Hepatocyte (in vitro differentiated cells): Measurements from ENCODE around the gene WHRN. TPM values are rescaled to one million over a fixed set of nuclear protein-coding genes. Genes with fewer than 3 reads are reported as not detected.

ENCODE experiments used
- DNase-seq: peaks from one replicate; pipeline ENCODE4 v3.0.0-alpha.2; 2016; ENCODE audit warnings: low spot score
- H2AFZ ChIP-seq: fragments of 200-600 bp; sonication (generic); 2 replicates; pipeline ENCODE4 v1.6.0; 2016; ENCODE audit warnings: antibody characterized with exemption, mild to moderate bottlenecking
- H3K27ac ChIP-seq: fragments of 200-600 bp; sonication (generic); 2 replicates; pipeline ENCODE4 v1.5.1; 2016; ENCODE audit warnings: mild to moderate bottlenecking
- H3K27me3 ChIP-seq: fragments of 200-600 bp; sonication (generic); 2 replicates; pipeline ENCODE4 v1.6.1; 2016
- H3K36me3 ChIP-seq: fragments of 200-600 bp; sonication (generic); replicated peaks from 2 replicates; pipeline ENCODE4 v1.5.1; 2016; ENCODE audit warnings: low read depth; ENCODE audit not compliant: insufficient read depth
- H3K4me1 ChIP-seq: fragments of 200-600 bp; sonication (generic); 2 replicates; pipeline ENCODE4 v1.5.1; 2016; ENCODE audit warnings: mild to moderate bottlenecking, moderate library complexity; ENCODE audit not compliant: insufficient read depth
- H3K4me2 ChIP-seq: fragments of 200-600 bp; sonication (generic); 2 replicates; pipeline ENCODE4 v1.6.0; 2016
- H3K4me3 ChIP-seq: fragments of 200-600 bp; sonication (generic); 2 replicates; pipeline ENCODE4 v1.5.1; 2016; ENCODE audit warnings: mild to moderate bottlenecking
- H3K79me2 ChIP-seq: fragments of 200-600 bp; sonication (generic); 2 replicates; pipeline ENCODE4 v1.6.0; 2017; ENCODE audit warnings: mild to moderate bottlenecking
- H3K9me2 ChIP-seq: fragments of 200-600 bp; sonication (generic); replicated peaks from 2 replicates; pipeline ENCODE4 v1.6.0; 2017; ENCODE audit warnings: mild to moderate bottlenecking; ENCODE audit not compliant: insufficient read depth
- H3K9me3 ChIP-seq: fragments of 200-600 bp; sonication (generic); 2 replicates; pipeline ENCODE4 v1.5.1; 2016; ENCODE audit warnings: low read depth, mild to moderate bottlenecking
- H4K20me1 ChIP-seq: fragments of 200-600 bp; sonication (generic); 2 replicates; pipeline ENCODE4 v1.6.0; 2016; ENCODE audit warnings: mild to moderate bottlenecking; ENCODE audit not compliant: insufficient read depth, poor library complexity, severe bottlenecking
- EZH2 ChIP-seq: fragments of 200-600 bp; sonication (generic); IDR thresholded peaks from 2 replicates; pipeline ENCODE4 v1.6.1; 2016; ENCODE audit warnings: antibody characterized with exemption, mild to moderate bottlenecking, borderline replicate concordance
- EZH2phosphoT487 ChIP-seq: fragments of 200-600 bp; sonication (generic); IDR thresholded peaks from one replicate; pipeline ENCODE4 v1.6.1; 2018; ENCODE audit warnings: antibody characterized with exemption, mild to moderate bottlenecking, low read depth, moderate library complexity; ENCODE audit not compliant: unreplicated experiment, severe bottlenecking
- WGBS: methylation state at CpG from one replicate; pipeline ENCODE4 v1.1.6; 2016; ENCODE audit warnings: low lambda C conversion rate; ENCODE audit errors: missing lambda C conversion rate; 5-methylcytosine and 5-hydroxymethylcytosine counted together
- polyA plus RNA-seq: library from polyadenylated mRNA; unstranded; fragments of >200 nt; fragmentation: Nextera tagmentation; extraction: Ambion mirVana; gene quantifications from 2 replicates; pipeline ENCODE4 v1.2.1, GENCODE V29; 2016
- total RNA-seq: library from RNA; depleted of rRNA; stranded (reverse); fragments of >200 nt; gene quantifications from 2 replicates; pipeline ENCODE4 v1.2.3, GENCODE V29; 2014
- TF ChIP-seq, protein P1 (sequence below): fragments of 200-600 bp; sonication (generic); IDR thresholded peaks from 2 replicates; pipeline ENCODE4 v1.5.1; 2016; ENCODE audit warnings: antibody characterized with exemption, mild to moderate bottlenecking; ENCODE audit not compliant: poor library complexity

Gene WHRN
- total and polyA plus RNA-seq, 2 experiments from 2014 or later = 3.2 to 6.6 TPM

DNA sequence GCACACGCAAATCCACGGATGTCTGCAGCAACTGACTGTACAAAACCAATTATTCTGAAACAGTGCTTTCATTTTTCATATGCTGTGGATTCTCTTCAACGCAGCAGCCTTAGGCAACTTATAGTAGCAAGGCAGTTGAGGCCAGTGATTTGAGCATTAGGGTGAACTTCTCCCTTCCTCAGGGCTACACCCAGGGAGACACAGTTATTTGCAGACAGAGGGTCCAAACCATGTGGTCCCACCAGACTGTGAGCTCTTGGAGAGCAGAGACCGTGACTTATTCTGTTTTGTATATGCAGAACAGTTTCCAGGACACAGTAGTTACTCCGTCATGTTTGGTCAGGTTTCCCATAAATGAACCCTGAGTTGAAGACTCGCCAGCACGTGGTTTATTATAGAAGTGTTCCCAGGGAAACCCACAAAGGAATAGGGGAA lies 19.0 kb upstream of the WHRN start:
- Histone ChIP-seq H3K79me2 (no peaks in the 10 kb centered on the region), H3K27ac (no peak overlapping the region), H3K4me2 (no peak overlapping the region), H2AFZ (no peak overlapping the region), H3K9me3 (no peaks in the 10 kb centered on the region), H3K4me1 (no peaks in the 10 kb centered on the region), H3K4me3 (no peak overlapping the region), H4K20me1 (no peaks in the 10 kb centered on the region), H3K9me2 (no peaks in the 10 kb centered on the region), H3K27me3 (peaks cover 9% of the 10 kb centered on the region), H3K36me3 (no peaks in the 10 kb centered on the region)
- 77% methylated on average over 7 of the region's 7 CpGs for WGBS
- TF ChIP-seq EZH2phosphoT487 = no peak
- TF ChIP-seq EZH2 = no peak
- TF ChIP-seq, protein P1, sequence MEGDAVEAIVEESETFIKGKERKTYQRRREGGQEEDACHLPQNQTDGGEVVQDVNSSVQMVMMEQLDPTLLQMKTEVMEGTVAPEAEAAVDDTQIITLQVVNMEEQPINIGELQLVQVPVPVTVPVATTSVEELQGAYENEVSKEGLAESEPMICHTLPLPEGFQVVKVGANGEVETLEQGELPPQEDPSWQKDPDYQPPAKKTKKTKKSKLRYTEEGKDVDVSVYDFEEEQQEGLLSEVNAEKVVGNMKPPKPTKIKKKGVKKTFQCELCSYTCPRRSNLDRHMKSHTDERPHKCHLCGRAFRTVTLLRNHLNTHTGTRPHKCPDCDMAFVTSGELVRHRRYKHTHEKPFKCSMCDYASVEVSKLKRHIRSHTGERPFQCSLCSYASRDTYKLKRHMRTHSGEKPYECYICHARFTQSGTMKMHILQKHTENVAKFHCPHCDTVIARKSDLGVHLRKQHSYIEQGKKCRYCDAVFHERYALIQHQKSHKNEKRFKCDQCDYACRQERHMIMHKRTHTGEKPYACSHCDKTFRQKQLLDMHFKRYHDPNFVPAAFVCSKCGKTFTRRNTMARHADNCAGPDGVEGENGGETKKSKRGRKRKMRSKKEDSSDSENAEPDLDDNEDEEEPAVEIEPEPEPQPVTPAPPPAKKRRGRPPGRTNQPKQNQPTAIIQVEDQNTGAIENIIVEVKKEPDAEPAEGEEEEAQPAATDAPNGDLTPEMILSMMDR = no peak
- DNase-seq = no peak

DNA sequence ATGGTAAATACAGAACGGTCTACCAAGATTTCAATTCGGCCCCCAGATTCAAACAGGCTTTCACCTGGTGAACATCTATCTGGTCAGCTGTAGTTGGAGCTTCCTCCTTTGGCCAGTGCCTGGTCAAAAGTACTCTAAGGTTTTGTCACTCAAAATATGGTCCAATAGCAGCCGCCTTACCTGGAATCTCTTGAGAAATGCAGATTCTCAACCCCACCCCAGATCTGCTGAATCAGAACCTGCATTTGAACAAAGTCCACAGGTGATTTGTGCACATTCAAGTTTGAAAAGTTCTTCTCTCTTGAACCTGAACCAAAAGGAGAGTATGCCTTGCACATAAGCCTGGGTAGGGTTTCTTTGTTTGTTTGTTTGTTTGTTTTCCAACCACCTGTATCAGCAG lies 17.6 kb upstream of the WHRN start:
- H3K4me1 ChIP-seq = no peaks in the 10 kb centered on the region
- H3K4me3 ChIP-seq = no peak overlapping the region
- H3K79me2 ChIP-seq = no peaks in the 10 kb centered on the region
- H3K9me3 ChIP-seq = no peaks in the 10 kb centered on the region
- H3K36me3 ChIP-seq = no peaks in the 10 kb centered on the region
- H2AFZ ChIP-seq = no peak overlapping the region
- H3K4me2 ChIP-seq = no peak overlapping the region
- H4K20me1 ChIP-seq = no peaks in the 10 kb centered on the region
- no peak overlapping the region for H3K27ac ChIP-seq
- WGBS = 90% methylated on average over 3 of the region's 3 CpGs
- H3K9me2 ChIP-seq = no peaks in the 10 kb centered on the region
- H3K27me3 ChIP-seq = peaks cover 9% of the 10 kb centered on the region
- no peak for TF ChIP-seq EZH2
- TF ChIP-seq, protein P1 = no peak
- no peak for TF ChIP-seq EZH2phosphoT487
- no peak for DNase-seq

DNA sequence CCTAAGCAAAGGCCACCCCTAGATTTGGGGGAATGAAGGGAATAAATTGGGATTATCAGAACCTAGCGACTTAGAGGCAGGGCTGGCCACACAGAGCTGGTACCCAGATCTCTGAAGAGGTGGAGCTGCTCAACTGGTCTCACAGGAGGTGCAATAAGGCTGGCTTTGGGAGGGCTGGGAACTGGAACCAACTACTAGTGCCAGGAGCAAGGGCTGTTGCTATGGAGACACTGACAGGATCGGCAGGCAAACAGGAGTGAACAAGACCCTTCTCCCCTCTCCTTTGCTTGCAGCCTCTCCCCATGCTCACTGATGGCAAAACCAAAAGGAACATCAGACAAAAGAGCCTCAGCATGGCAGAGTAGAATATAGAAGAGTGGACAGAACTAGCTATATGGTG lies 17.0 kb upstream of the WHRN start:
- Histone ChIP-seq H3K9me2 (no peaks in the 10 kb centered on the region), H3K9me3 (no peaks in the 10 kb centered on the region), H3K4me2 (no peak overlapping the region), H4K20me1 (no peaks in the 10 kb centered on the region), H3K27me3 (peaks cover 12% of the 10 kb centered on the region), H3K36me3 (no peaks in the 10 kb centered on the region), H3K79me2 (no peaks in the 10 kb centered on the region), H2AFZ (no peak overlapping the region), H3K4me3 (no peak overlapping the region), H3K27ac (no peak overlapping the region), H3K4me1 (no peaks in the 10 kb centered on the region)
- TF ChIP-seq EZH2phosphoT487 (no peak), EZH2 (no peak)
- TF ChIP-seq, protein P1 = no peak
- DNase-seq = no peak
- WGBS = 67% methylated on average over 2 of the region's 2 CpGs

DNA sequence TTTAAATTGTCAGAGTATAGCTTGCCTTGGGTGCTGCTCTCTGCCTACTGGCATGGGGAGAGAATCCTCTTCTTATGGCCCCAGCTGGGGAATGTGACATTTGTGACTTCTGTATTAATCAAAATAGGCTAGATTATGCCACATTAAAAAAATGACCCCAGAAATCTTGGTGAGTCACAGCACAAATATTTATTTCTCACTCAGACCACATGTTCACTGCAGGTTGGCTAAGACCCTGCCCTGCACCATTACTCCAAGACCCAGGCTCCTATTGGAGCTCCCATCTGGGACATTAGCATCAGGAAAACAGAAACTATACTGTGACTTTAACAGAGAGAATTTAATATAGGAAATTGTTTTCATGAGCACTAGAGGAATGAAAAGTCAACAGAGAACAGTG lies 16.6 kb upstream of the WHRN start:
- no peaks in the 10 kb centered on the region for H3K36me3 ChIP-seq
- no peaks in the 10 kb centered on the region for H3K9me2 ChIP-seq
- no peaks in the 10 kb centered on the region for H3K79me2 ChIP-seq
- peaks cover 14% of the 10 kb centered on the region for H3K27me3 ChIP-seq
- no peak overlapping the region for H3K4me2 ChIP-seq
- H3K4me1 ChIP-seq = no peaks in the 10 kb centered on the region
- H4K20me1 ChIP-seq = no peaks in the 10 kb centered on the region
- H2AFZ ChIP-seq = no peak overlapping the region
- TF ChIP-seq EZH2phosphoT487 = no peak
- H3K27ac ChIP-seq = no peak overlapping the region
- H3K9me3 ChIP-seq = no peaks in the 10 kb centered on the region
- no peak overlapping the region for H3K4me3 ChIP-seq
- no peak for DNase-seq
